HL-60/S4 treated with retinoic acid at 250 ng/mL for 4 days and 3 days (cell line): ENCODE data around the gene FOXI2.

Experiments used
- in situ Hi-C: fragments of 300-500 bp; cut with MboI; formaldehyde crosslinking; loops from 2 replicates; pipeline ENCODE4 v1.7.0; 2022; ENCODE audit warnings: low sequenced_read_pairs

The FOXI2 gene

GRCh38 chr10:127736915-127737562, at the start of gene FOXI2:
Gene FOXI2 (plus strand): TSS chr10:127737185. CDS start chr10:127737274, 89 bp downstream.
- in situ Hi-C loops, result no loop called here

GRCh38 chr10:127687548-127687947, 49.4 kb upstream of the FOXI2 start:
- in situ Hi-C loops, result no loop called here

DNA sequence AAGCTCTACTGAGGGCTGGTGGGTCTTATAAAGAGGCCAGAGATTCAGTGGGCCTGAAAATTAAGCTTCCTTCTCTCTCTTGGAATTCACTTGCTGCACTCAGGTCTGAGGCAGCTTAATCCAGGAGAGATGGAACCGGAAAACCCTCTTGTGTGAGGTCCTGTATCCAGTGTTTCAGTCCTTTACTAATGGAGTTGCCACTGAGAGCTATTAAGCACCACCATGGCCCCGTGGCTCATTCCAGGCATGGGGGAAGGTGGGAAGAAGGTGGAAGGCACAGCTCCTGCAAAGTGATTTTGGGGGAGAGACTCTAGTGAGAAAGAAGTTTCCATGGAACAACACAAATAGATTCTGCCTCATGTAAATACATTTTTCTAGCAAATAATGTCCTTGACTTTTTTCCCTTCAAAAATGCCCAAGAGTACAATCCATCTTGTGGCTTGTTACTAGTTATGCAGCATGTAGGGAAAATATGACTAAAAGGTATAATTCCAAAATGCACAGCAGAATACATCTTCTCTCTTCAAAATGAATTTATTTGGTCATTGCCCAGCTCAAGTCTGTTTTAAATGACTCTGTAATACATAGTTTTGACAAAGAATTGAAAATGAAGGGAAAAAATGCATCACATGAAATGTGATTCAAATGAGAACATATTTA, 46.7 kb upstream of the FOXI2 start:
- in situ Hi-C loops, result no loop called here

GRCh38 chr10:127694580-127695193, 42.3 kb upstream of the FOXI2 start:
- in situ Hi-C loops, result no loop called here

DNA sequence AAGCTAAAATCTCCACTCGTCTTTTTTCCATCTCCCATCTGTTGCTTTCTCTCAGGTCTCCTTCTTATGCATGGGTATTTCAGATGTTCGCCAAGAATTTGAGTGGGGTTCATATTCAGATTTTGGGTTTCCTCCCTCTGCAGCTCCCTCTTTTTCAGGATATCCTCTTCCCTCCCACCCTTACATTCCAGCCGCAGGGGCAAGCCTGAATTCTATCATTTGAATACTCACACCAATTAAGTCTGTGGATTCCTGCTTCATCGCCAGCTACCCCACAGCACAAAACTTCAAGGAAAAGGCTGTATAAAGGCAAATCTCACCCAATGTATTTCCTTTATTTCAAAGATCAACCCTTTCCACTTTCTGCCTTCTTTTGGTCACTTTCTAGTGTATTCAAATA, 41.6 kb upstream of the FOXI2 start:
- in situ Hi-C loops, result no loop called here

- in situ Hi-C loops, result no loop called here
These were observed 38.1 kb upstream of the FOXI2 start for GRCh38 chr10:127698886-127699285.

- in situ Hi-C loops, result no loop called here
These were observed 37.7 kb upstream of the FOXI2 start for GRCh38 chr10:127699311-127699710.

- in situ Hi-C loops, result loop anchor here (25.0 kb wide), 2 partner anchors 160 to 310 kb away; no protein-coding TSS in a partner anchor
These were observed 34.7 kb upstream of the FOXI2 start for GRCh38 chr10:127702271-127702670.

- in situ Hi-C loops, result loop anchor here (25.0 kb wide), 2 partner anchors 147 to 297 kb away; no protein-coding TSS in a partner anchor
These were observed 21.7 kb upstream of the FOXI2 start for GRCh38 chr10:127715249-127715648.

DNA sequence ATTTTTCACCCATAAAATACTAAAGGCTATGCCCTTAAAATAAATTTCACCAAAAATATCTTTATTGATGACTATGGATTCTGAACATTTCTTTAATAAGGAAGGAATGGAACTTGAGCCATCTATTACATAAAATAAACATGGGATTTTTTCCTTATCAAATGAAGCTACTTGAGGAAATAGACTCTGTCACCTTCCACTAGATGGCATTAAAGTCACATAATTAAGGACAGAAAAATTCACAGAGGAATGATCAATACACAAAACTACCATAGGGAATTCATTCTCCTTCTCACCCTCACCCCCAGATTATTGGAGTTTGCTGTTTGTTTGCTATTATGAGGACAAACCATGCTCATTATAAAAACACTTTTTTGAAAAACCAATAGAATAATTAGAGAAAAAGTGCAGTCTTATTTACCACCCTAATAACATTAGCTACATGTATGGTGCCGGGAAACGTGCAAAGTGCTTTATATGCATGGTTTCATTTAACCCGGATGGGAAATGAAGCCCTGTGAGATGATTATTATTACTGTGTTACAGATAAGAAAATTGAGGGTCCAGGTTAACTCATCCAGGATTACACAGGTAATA, 21.1 kb upstream of the FOXI2 start:
- in situ Hi-C loops, result loop anchor here (25.0 kb wide), 2 partner anchors 146 to 296 kb away; no protein-coding TSS in a partner anchor

DNA sequence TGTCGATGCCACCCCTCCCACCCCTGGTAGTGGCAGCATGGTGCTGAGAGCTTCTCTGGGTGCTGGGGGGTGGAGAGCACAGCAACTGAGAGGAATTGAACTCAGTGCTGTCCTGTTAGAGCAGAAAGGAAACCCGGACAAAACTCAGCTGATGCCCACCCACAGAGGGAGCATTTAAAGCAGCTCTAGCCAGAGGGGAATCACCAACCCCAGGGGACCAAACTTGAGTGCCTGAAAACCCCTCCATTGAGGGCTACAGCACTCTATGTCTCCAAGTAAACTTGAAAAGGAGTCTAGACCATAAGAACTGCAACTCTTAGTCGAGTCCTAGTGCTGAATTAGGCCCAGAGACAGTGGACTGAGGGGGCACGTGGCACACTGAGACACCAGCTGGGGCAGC, 16.8 kb upstream of the FOXI2 start:
- in situ Hi-C loops, result loop anchor here (25.0 kb wide), 2 partner anchors 142 to 292 kb away; no protein-coding TSS in a partner anchor

DNA sequence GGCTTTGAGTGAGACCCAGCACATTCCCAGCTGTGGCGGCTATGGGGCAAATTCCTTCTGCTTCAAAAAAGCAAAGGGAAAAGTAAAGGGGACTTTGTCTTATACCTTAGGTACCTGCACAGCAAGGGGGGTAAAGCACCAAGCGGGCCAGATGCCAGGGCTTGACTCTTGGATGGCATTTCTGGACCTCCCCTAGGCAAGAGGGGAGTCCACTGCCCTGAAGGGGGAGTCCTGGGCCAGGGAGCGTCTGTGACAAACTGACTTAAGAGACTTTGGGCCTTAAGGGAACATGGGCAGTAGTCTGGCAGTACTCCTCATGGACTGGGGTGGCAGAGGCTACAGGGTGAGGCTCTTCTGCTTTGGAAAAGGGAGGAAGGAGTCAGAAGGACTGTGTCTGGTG, 16.1 kb upstream of the FOXI2 start:
- in situ Hi-C loops, result loop anchor here (25.0 kb wide), 2 partner anchors 141 to 291 kb away; no protein-coding TSS in a partner anchor

DNA sequence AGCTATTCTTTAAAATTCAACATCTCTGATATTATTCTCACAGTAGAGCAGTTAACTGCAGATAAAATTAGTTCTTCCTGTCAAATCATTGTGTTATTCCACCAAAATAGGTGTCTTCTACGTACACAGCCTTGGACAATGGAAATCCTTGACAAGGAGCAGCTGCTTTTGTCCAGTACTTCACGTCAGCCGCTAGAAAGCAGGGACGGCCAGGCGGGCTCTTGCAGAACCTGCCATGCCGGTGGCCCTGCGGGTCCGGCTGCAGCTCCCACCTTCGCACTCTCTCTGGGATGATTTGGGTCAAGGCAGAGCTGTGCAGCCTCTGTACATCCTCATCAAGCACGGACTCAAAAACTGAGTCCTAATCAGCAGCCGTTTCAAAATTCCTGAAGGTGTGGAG, 2.2 kb upstream of the FOXI2 start:
- in situ Hi-C loops, result no loop called here

DNA sequence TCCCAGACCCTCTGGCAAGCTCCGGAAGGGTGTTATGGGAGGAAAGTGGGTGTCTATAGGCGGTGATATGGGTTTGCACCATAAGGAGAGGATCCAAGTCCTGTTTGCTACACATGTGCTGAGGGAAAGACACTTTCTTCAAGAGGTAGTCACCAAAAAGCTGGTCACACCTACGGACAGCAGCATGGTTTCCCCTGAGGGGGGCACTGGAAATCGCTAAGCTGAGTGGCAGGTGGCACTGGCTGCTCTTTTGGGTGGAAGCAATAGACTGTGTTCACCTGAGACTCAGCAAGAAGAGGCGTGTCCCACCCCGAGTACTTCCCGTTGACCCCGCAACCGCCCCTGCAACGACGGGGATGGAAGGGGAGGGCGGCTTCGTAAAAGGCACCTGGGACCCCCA, 1.8 kb upstream of the FOXI2 start:
- in situ Hi-C loops, result no loop called here

DNA sequence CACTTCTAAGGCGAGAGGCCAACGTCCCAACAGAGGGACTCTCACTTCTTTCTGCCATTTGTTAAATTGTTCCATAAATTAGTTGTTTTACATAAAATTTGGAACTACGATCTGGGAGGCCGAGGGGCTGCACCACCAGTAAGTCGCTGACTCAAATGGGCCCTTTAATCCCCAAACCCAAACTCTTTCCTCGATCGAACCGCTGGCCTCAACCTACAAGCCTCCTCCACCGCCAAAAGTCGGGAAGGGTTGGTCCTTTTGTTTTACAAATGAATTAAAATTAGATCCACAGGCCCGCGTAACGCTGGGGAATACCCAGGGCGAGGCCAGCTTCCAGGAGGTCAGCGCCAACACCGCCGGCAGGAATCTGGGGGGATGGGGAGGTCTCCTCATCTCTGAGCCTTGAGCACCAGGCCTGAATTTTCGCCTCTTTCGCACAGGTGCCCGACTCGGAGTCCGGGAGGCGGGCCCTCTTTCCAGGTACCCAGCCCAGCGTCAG, 1.2 kb upstream of the FOXI2 start:
- in situ Hi-C loops, result no loop called here

- in situ Hi-C loops, result no loop called here
These were observed 617 bp upstream of the FOXI2 start for GRCh38 chr10:127736222-127736914.

DNA sequence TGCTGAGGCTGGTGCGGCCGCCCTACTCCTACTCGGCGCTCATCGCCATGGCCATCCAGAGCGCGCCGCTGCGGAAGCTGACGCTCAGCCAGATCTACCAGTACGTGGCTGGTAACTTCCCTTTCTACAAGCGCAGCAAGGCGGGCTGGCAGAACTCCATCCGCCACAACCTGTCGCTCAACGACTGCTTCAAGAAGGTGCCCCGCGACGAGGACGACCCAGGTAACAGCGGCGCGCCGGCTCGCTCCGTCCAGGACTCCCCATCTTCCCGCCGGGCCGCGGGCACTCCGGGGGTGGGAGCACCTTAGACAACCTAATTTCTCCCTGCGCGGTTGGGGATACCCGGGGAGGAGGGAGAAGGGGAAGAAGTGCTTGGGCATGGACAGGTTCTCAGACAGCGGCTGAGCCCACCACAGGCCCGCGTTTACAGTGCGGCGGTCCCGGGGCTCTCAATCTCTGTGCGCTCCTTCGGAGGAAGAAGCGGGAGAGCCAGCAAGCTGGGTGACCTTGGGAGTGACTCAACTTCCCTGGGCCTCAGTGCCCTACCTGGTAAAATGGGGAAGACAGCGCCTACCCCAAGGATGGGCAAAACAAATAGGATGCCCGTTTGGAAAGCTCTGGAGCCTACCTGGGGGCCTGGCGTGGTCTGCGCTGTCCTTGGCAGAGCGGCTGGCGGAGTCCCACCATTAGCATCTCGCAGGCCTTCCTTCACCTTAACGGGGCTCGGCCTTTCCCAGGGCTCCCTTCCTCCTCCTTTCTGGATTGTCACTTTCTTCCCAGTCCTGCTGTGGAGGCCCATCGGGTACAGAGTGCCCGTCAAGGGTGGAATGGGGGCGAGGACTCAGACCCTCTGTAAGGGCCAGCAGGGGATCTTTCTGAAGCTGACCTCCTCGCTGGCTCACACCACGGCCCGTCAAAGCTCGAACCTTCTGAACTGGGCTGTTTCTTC, 852 bp downstream of the FOXI2 start:
- in situ Hi-C loops, result no loop called here

GRCh38 chr10:127738512-127739424, 1.8 kb downstream of the FOXI2 start:
- in situ Hi-C loops, result no loop called here

- in situ Hi-C loops, result no loop called here
These were observed 2.9 kb downstream of the FOXI2 start for GRCh38 chr10:127739908-127740307.
